ENCODE results near the gene MAP7.

Gene MAP7

GRCh38 chr6:136318676-136319075 is 231.5 kb downstream of the MAP7 start:
- Histone ChIP-seq H4K5ac (ENCODE audit: low read length) (no peak overlapping the region), H4K8ac (ENCODE audit: low read depth, low read length) (no peak overlapping the region), H3K4me1 (ENCODE audit: control insufficient read depth, low read depth, low read length) (no peaks in the 10 kb centered on the region), H2BK15ac (replicated peaks; ENCODE audit: low read depth) (no peak overlapping the region), H2BK120ac (ENCODE audit: low read depth, low read length) (no peak overlapping the region), H3K27ac (ENCODE audit: low read depth, low read length) (no peak overlapping the region), H2AK5ac (ENCODE audit: low read length) (no peak overlapping the region), H3K79me2 (ENCODE audit: control insufficient read depth, insufficient read depth, low read length) (no peaks in the 10 kb centered on the region), H3K4me3 (ENCODE audit: low read length) (no peak overlapping the region), H3K56ac (ENCODE audit: low read length) (no peak overlapping the region), H3K9ac (ENCODE audit: low read length) (no peak overlapping the region), H3K18ac (ENCODE audit: low read length) (no peak overlapping the region), H3K36me3 (ENCODE audit: control insufficient read depth, insufficient read depth, low read length) (no peaks in the 10 kb centered on the region), H3K79me1 (ENCODE audit: low read length) (no peaks in the 10 kb centered on the region), H3K4me2 (ENCODE audit: low read length) (no peak overlapping the region), H3K4ac (ENCODE audit: low read depth, low read length) (no peak overlapping the region), H3K27me3 (ENCODE audit: insufficient read depth, low read length, poor library complexity) (no peaks in the 10 kb centered on the region), H2BK5ac (ENCODE audit: low read length) (no peak overlapping the region), H3K23ac (ENCODE audit: low read length) (no peak overlapping the region)
- WGBS (ENCODE audit: extremely low coverage, insufficient coverage, low lambda C conversion rate), result no CpG with 5 or more reads among the region's 4 CpGs
- no peak for DNase-seq

GRCh38 chr6:136317971-136318370 is 232.3 kb downstream of the MAP7 start:
- no peaks in the 10 kb centered on the region for H3K79me1 ChIP-seq (ENCODE audit: low read length)
- no peak overlapping the region for H3K56ac ChIP-seq (ENCODE audit: low read length)
- no peak overlapping the region for H4K5ac ChIP-seq (ENCODE audit: low read length)
- no peak overlapping the region for H3K18ac ChIP-seq (ENCODE audit: low read length)
- H2BK120ac ChIP-seq (ENCODE audit: low read depth, low read length), result no peak overlapping the region
- H2AK5ac ChIP-seq (ENCODE audit: low read length), result no peak overlapping the region
- H3K23ac ChIP-seq (ENCODE audit: low read length), result no peak overlapping the region
- WGBS (ENCODE audit: extremely low coverage, insufficient coverage, low lambda C conversion rate), result no CpG with 5 or more reads among the region's 6 CpGs
- H4K8ac ChIP-seq (ENCODE audit: low read depth, low read length), result no peak overlapping the region
- no peak overlapping the region for H3K27ac ChIP-seq (ENCODE audit: low read depth, low read length)
- H3K79me2 ChIP-seq (ENCODE audit: control insufficient read depth, insufficient read depth, low read length), result no peaks in the 10 kb centered on the region
- no peak overlapping the region for H3K4ac ChIP-seq (ENCODE audit: low read depth, low read length)
- H3K4me1 ChIP-seq (ENCODE audit: control insufficient read depth, low read depth, low read length), result no peaks in the 10 kb centered on the region
- DNase-seq, result no peak
- H2BK5ac ChIP-seq (ENCODE audit: low read length), result no peak overlapping the region
- H3K27me3 ChIP-seq (ENCODE audit: insufficient read depth, low read length, poor library complexity), result no peaks in the 10 kb centered on the region
- no peaks in the 10 kb centered on the region for H3K36me3 ChIP-seq (ENCODE audit: control insufficient read depth, insufficient read depth, low read length)
- H3K9ac ChIP-seq (ENCODE audit: low read length), result no peak overlapping the region
- H2BK15ac ChIP-seq (replicated peaks; ENCODE audit: low read depth), result no peak overlapping the region
- H3K4me2 ChIP-seq (ENCODE audit: low read length), result no peak overlapping the region
- no peak overlapping the region for H3K4me3 ChIP-seq (ENCODE audit: low read length)

- Histone ChIP-seq H2BK120ac (ENCODE audit: low read depth, low read length) (no peak overlapping the region), H3K9ac (ENCODE audit: low read length) (no peak overlapping the region), H3K27ac (ENCODE audit: low read depth, low read length) (no peak overlapping the region), H4K5ac (ENCODE audit: low read length) (no peak overlapping the region), H2BK15ac (replicated peaks; ENCODE audit: low read depth) (no peak overlapping the region), H2AK5ac (ENCODE audit: low read length) (no peak overlapping the region), H3K79me1 (ENCODE audit: low read length) (no peaks in the 10 kb centered on the region), H3K23ac (ENCODE audit: low read length) (no peak overlapping the region), H3K4ac (ENCODE audit: low read depth, low read length) (no peak overlapping the region), H4K8ac (ENCODE audit: low read depth, low read length) (no peak overlapping the region), H3K36me3 (ENCODE audit: control insufficient read depth, insufficient read depth, low read length) (no peaks in the 10 kb centered on the region), H3K79me2 (ENCODE audit: control insufficient read depth, insufficient read depth, low read length) (no peaks in the 10 kb centered on the region), H2BK5ac (ENCODE audit: low read length) (no peak overlapping the region), H3K27me3 (ENCODE audit: insufficient read depth, low read length, poor library complexity) (no peaks in the 10 kb centered on the region), H3K4me2 (ENCODE audit: low read length) (no peak overlapping the region), H3K4me1 (ENCODE audit: control insufficient read depth, low read depth, low read length) (no peaks in the 10 kb centered on the region), H3K18ac (ENCODE audit: low read length) (no peak overlapping the region), H3K56ac (ENCODE audit: low read length) (no peak overlapping the region), H3K4me3 (ENCODE audit: low read length) (no peak overlapping the region)
- no CpG with 5 or more reads among the region's 5 CpGs for WGBS (ENCODE audit: extremely low coverage, insufficient coverage, low lambda C conversion rate)
- DNase-seq, result peak; percentile 75
Observed at GRCh38 chr6:136317021-136317694, 233.1 kb downstream of the MAP7 start.

GRCh38 chr6:136315594-136315993 is 234.6 kb downstream of the MAP7 start:
- H3K27ac ChIP-seq (ENCODE audit: low read depth, low read length), result no peak overlapping the region
- H3K4me1 ChIP-seq (ENCODE audit: control insufficient read depth, low read depth, low read length), result no peaks in the 10 kb centered on the region
- H3K9ac ChIP-seq (ENCODE audit: low read length), result no peak overlapping the region
- H2BK5ac ChIP-seq (ENCODE audit: low read length), result no peak overlapping the region
- no peak overlapping the region for H3K4ac ChIP-seq (ENCODE audit: low read depth, low read length)
- no peaks in the 10 kb centered on the region for H3K36me3 ChIP-seq (ENCODE audit: control insufficient read depth, insufficient read depth, low read length)
- no peak overlapping the region for H2BK15ac ChIP-seq (replicated peaks; ENCODE audit: low read depth)
- no peak overlapping the region for H3K4me3 ChIP-seq (ENCODE audit: low read length)
- DNase-seq, result no peak
- H4K5ac ChIP-seq (ENCODE audit: low read length), result no peak overlapping the region
- no peaks in the 10 kb centered on the region for H3K27me3 ChIP-seq (ENCODE audit: insufficient read depth, low read length, poor library complexity)
- no peak overlapping the region for H3K18ac ChIP-seq (ENCODE audit: low read length)
- no peak overlapping the region for H4K8ac ChIP-seq (ENCODE audit: low read depth, low read length)
- no peak overlapping the region for H2BK120ac ChIP-seq (ENCODE audit: low read depth, low read length)
- H3K79me2 ChIP-seq (ENCODE audit: control insufficient read depth, insufficient read depth, low read length), result no peaks in the 10 kb centered on the region
- H3K23ac ChIP-seq (ENCODE audit: low read length), result no peak overlapping the region
- no peaks in the 10 kb centered on the region for H3K79me1 ChIP-seq (ENCODE audit: low read length)
- no CpG with 5 or more reads among the region's 4 CpGs for WGBS (ENCODE audit: extremely low coverage, insufficient coverage, low lambda C conversion rate)
- no peak overlapping the region for H3K4me2 ChIP-seq (ENCODE audit: low read length)
- H3K56ac ChIP-seq (ENCODE audit: low read length), result no peak overlapping the region
- no peak overlapping the region for H2AK5ac ChIP-seq (ENCODE audit: low read length)

- no CpG with 5 or more reads among the region's 3 CpGs for WGBS (ENCODE audit: extremely low coverage, insufficient coverage, low lambda C conversion rate)
- H2BK5ac ChIP-seq (ENCODE audit: low read length), result no peak overlapping the region
- H3K36me3 ChIP-seq (ENCODE audit: control insufficient read depth, insufficient read depth, low read length), result no peaks in the 10 kb centered on the region
- no peaks in the 10 kb centered on the region for H3K27me3 ChIP-seq (ENCODE audit: insufficient read depth, low read length, poor library complexity)
- H2BK15ac ChIP-seq (replicated peaks; ENCODE audit: low read depth), result no peak overlapping the region
- H3K18ac ChIP-seq (ENCODE audit: low read length), result no peak overlapping the region
- H3K4me2 ChIP-seq (ENCODE audit: low read length), result no peak overlapping the region
- no peak overlapping the region for H4K5ac ChIP-seq (ENCODE audit: low read length)
- no peak overlapping the region for H2BK120ac ChIP-seq (ENCODE audit: low read depth, low read length)
- no peak overlapping the region for H4K8ac ChIP-seq (ENCODE audit: low read depth, low read length)
- H3K79me1 ChIP-seq (ENCODE audit: low read length), result no peaks in the 10 kb centered on the region
- H3K79me2 ChIP-seq (ENCODE audit: control insufficient read depth, insufficient read depth, low read length), result no peaks in the 10 kb centered on the region
- no peak overlapping the region for H3K4ac ChIP-seq (ENCODE audit: low read depth, low read length)
- no peak for DNase-seq
- H2AK5ac ChIP-seq (ENCODE audit: low read length), result no peak overlapping the region
- H3K27ac ChIP-seq (ENCODE audit: low read depth, low read length), result no peak overlapping the region
- H3K9ac ChIP-seq (ENCODE audit: low read length), result no peak overlapping the region
- H3K4me3 ChIP-seq (ENCODE audit: low read length), result no peak overlapping the region
- no peaks in the 10 kb centered on the region for H3K4me1 ChIP-seq (ENCODE audit: control insufficient read depth, low read depth, low read length)
- no peak overlapping the region for H3K56ac ChIP-seq (ENCODE audit: low read length)
- H3K23ac ChIP-seq (ENCODE audit: low read length), result no peak overlapping the region
Observed at GRCh38 chr6:136312975-136313374, 237.2 kb downstream of the MAP7 start.

- no peak for DNase-seq
- no CpG with 5 or more reads among the region's 1 CpG for WGBS (ENCODE audit: extremely low coverage, insufficient coverage, low lambda C conversion rate)
- H3K9ac ChIP-seq (ENCODE audit: low read length), result no peak overlapping the region
Observed at GRCh38 chr6:136309729-136310311, 240.4 kb downstream of the MAP7 start.

More at GRCh38 chr6:136309729-136310311, 240.4 kb downstream of the MAP7 start:
- Histone ChIP-seq H3K4me2 (ENCODE audit: low read length) (no peak overlapping the region), H2BK15ac (replicated peaks; ENCODE audit: low read depth) (no peak overlapping the region), H3K36me3 (ENCODE audit: control insufficient read depth, insufficient read depth, low read length) (no peaks in the 10 kb centered on the region), H3K27ac (ENCODE audit: low read depth, low read length) (no peak overlapping the region), H3K18ac (ENCODE audit: low read length) (no peak overlapping the region), H3K4ac (ENCODE audit: low read depth, low read length) (no peak overlapping the region), H3K4me3 (ENCODE audit: low read length) (no peak overlapping the region), H4K8ac (ENCODE audit: low read depth, low read length) (no peak overlapping the region), H4K5ac (ENCODE audit: low read length) (no peak overlapping the region), H3K56ac (ENCODE audit: low read length) (no peak overlapping the region), H3K79me1 (ENCODE audit: low read length) (no peaks in the 10 kb centered on the region), H3K23ac (ENCODE audit: low read length) (no peak overlapping the region), H3K4me1 (ENCODE audit: control insufficient read depth, low read depth, low read length) (no peaks in the 10 kb centered on the region), H3K79me2 (ENCODE audit: control insufficient read depth, insufficient read depth, low read length) (no peaks in the 10 kb centered on the region), H2BK5ac (ENCODE audit: low read length) (no peak overlapping the region), H3K27me3 (ENCODE audit: insufficient read depth, low read length, poor library complexity) (no peaks in the 10 kb centered on the region), H2AK5ac (ENCODE audit: low read length) (no peak overlapping the region), H2BK120ac (ENCODE audit: low read depth, low read length) (no peak overlapping the region)

All from mesendoderm (in vitro differentiated cells).